ENCODE measurements around the gene ME3.

The ME3 gene

GRCh38 chr11:86508604-86509587 is 163.5 kb downstream of the ME3 start:
- no peaks in the 10 kb centered on the region for H3K9me3 Mint-ChIP-seq
- DNase-seq = no peak
- H3K4me3 Mint-ChIP-seq = no peak overlapping the region
- peaks cover 3% of the 10 kb centered on the region for H3K36me3 Mint-ChIP-seq (ENCODE audit: insufficient read depth)
- H3K4me1 Mint-ChIP-seq (ENCODE audit: low read depth in 2 of 2) = peaks cover 1 to 10% of the 10 kb centered on the region in 2 donors
- ATAC-seq (replicated peaks) = no peak
- H3K27ac Mint-ChIP-seq = no peak overlapping the region
- no peaks in the 10 kb centered on the region for H3K27me3 Mint-ChIP-seq

GRCh38 chr11:86507249-86507845 is 165.1 kb downstream of the ME3 start:
- Mint-ChIP-seq H3K4me3 (no peak overlapping the region), H3K27ac (no peak overlapping the region), H3K9me3 (no peaks in the 10 kb centered on the region), H3K4me1 (ENCODE audit: low read depth in 2 of 2) (peaks cover 0 to 6% of the 10 kb centered on the region in 2 donors), H3K27me3 (no peaks in the 10 kb centered on the region), H3K36me3 (ENCODE audit: insufficient read depth) (peaks cover 4% of the 10 kb centered on the region)
- ATAC-seq (replicated peaks) (no peak), DNase-seq (no peak)

DNA sequence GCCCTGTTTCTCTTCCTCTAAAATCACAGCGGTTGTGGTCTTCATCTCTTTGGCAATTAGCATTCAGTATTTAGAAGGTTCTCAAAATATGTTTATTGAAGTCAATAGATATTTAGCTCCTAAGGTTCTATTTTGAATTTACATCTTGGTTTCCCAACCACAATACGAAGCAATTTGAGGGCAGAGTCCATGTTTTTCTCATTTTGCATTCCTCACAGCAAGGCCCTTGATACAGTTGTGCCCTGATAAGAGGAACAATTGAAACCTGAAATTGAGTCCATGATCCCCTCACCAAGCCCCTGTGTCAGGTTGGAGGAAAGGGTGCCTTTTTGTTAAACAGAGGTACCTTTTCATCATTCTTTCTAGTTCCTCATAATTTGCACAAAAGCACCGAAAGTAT is 166.2 kb downstream of the ME3 start:
- no peak overlapping the region for H3K4me3 Mint-ChIP-seq
- ATAC-seq (replicated peaks) (no peak), DNase-seq (no peak)
- H3K4me1 Mint-ChIP-seq (ENCODE audit: low read depth in 2 of 2) = peaks cover 0 to 6% of the 10 kb centered on the region in 2 donors
- no peaks in the 10 kb centered on the region for H3K27me3 Mint-ChIP-seq
- H3K27ac Mint-ChIP-seq = no peak overlapping the region
- peaks cover 4% of the 10 kb centered on the region for H3K36me3 Mint-ChIP-seq (ENCODE audit: insufficient read depth)
- no peaks in the 10 kb centered on the region for H3K9me3 Mint-ChIP-seq

DNA sequence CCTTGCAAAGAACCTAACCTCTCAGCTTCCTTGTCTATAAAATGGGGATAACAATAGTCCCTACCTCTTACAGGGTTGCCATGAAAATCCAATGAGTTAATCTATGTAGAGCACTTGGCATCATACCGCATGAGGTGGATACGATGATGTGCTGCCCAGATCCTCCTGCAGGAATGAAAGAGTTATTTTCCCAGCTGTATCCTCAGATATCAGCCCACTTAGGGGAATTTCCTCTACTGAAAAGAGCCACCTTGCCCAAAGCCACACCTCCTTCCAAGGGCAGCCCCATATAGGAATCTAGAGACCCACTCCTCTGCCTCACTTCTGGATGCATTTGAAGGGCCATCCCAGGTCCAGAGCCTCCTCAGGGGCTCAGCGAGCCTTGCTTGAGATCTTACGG is 169.3 kb downstream of the ME3 start:
- H3K36me3 Mint-ChIP-seq (ENCODE audit: insufficient read depth) = peaks cover 4% of the 10 kb centered on the region
- H3K27me3 Mint-ChIP-seq = peaks cover 0 to 7% of the 10 kb centered on the region in 2 donors
- no peak overlapping the region for H3K4me3 Mint-ChIP-seq
- DNase-seq (no peak), ATAC-seq (replicated peaks) (no peak)
- no peak overlapping the region for H3K27ac Mint-ChIP-seq
- no peaks in the 10 kb centered on the region for H3K9me3 Mint-ChIP-seq
- H3K4me1 Mint-ChIP-seq (ENCODE audit: low read depth in 2 of 2) = peaks cover 6 to 7% of the 10 kb centered on the region in 2 donors

GRCh38 chr11:86502137-86502642 is 170.2 kb downstream of the ME3 start:
- H3K4me1 Mint-ChIP-seq (ENCODE audit: low read depth in 2 of 2) = peaks cover 7% of the 10 kb centered on the region in 2 donors
- H3K9me3 Mint-ChIP-seq = no peaks in the 10 kb centered on the region
- H3K27ac Mint-ChIP-seq = no peak overlapping the region
- DNase-seq (no peak), ATAC-seq (replicated peaks) (no peak)
- peaks cover 0 to 7% of the 10 kb centered on the region in 2 donors for H3K27me3 Mint-ChIP-seq
- peaks cover 4% of the 10 kb centered on the region for H3K36me3 Mint-ChIP-seq (ENCODE audit: insufficient read depth)
- no peak overlapping the region for H3K4me3 Mint-ChIP-seq

DNA sequence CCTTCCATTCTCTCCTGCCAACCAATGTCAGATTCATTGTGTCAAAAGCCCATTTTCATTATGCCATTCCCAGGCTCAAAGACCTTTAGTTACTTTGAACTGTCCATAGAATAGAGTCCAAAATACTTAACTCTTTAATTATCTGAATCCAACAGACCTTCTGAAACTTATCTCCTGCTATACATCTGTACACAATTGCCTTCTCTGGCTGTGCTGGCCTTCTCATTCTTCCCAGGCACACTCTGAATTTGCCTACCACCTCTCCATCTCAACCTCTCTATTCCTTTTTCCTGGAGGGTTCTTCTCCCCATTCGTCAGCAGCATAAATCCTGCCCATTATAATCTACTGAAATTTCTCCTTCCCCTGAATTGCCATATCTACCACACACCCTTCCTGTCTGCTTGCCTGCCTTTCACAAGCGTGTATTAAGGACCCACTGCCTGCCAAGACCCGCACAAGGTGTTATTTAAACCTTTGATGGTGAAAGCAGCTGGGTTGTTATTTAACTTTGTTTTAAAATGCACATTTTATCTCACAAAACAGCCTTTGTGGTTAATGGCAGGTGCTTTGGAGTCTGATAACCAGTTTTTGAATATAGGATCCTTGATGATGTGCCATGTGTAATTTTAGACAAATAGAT is 171.8 kb downstream of the ME3 start:
- H3K9me3 Mint-ChIP-seq = no peaks in the 10 kb centered on the region
- peaks cover 4% of the 10 kb centered on the region for H3K36me3 Mint-ChIP-seq (ENCODE audit: insufficient read depth)
- peaks cover 0 to 7% of the 10 kb centered on the region in 2 donors for H3K27me3 Mint-ChIP-seq
- H3K4me1 Mint-ChIP-seq (ENCODE audit: low read depth in 2 of 2) = peaks cover 7% of the 10 kb centered on the region in 2 donors
- H3K27ac Mint-ChIP-seq = no peak overlapping the region
- DNase-seq = no peak
- no peak overlapping the region for H3K4me3 Mint-ChIP-seq
- no peak for ATAC-seq (replicated peaks)

DNA sequence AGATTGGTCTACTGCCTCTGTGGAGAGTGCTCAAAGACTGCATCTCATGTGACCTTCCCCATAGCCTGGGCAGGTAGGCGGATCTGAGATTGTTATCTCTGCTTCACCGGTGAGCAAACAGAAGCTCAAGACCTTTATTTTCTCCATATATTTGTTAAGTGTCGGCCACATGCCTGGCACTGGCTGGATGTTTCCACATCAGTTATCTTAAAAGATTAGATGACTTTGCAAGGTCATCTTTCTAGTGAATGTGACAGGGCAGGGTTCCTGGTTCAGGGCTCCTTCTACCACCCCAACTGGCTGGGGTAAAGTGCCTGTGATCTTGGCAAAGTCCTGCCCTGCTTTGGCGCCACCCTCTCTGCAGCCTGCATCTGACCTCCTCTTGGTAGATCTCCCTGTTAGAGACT is 172.7 kb downstream of the ME3 start:
- Mint-ChIP-seq H3K4me1 (ENCODE audit: low read depth in 2 of 2) (peaks cover 7% of the 10 kb centered on the region in 2 donors), H3K27ac (no peak overlapping the region), H3K4me3 (no peak overlapping the region), H3K9me3 (no peaks in the 10 kb centered on the region), H3K27me3 (peaks cover 0 to 7% of the 10 kb centered on the region in 2 donors), H3K36me3 (ENCODE audit: insufficient read depth) (peaks cover 4% of the 10 kb centered on the region)
- DNase-seq (no peak), ATAC-seq (replicated peaks) (no peak)

DNA sequence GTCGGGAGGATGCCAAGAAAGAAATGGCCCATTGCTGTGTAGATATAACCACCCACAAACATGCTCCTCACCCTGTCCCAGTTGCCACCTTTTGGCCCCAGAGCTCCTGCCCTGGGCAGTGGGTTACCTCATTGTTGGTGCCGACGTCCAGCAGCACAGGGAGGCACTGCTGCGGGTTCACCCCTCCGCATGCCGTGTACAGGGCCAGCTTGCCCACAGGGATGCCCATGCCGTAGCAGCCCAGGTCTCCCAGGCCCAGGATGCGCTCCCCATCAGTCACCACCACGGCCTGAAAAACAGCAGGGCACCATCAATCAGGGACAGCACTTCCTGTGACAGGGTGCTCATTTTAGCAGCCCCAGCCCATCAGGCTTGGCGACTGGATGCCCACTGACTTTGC is 174.6 kb downstream of the ME3 start:
- H3K27me3 Mint-ChIP-seq = peaks cover 0 to 7% of the 10 kb centered on the region in 2 donors
- no peaks in the 10 kb centered on the region for H3K36me3 Mint-ChIP-seq (ENCODE audit: insufficient read depth)
- H3K4me3 Mint-ChIP-seq = no peak overlapping the region
- H3K4me1 Mint-ChIP-seq (ENCODE audit: low read depth in 2 of 2) = peaks cover 1 to 7% of the 10 kb centered on the region in 2 donors
- DNase-seq (no peak), ATAC-seq (replicated peaks) (no peak)
- H3K27ac Mint-ChIP-seq = no peak overlapping the region
- H3K9me3 Mint-ChIP-seq = no peaks in the 10 kb centered on the region

- DNase-seq (no peak), ATAC-seq (replicated peaks) (no peak)
- H3K27ac Mint-ChIP-seq = no peak overlapping the region
- peaks cover 0 to 7% of the 10 kb centered on the region in 2 donors for H3K27me3 Mint-ChIP-seq
- no peak overlapping the region for H3K4me3 Mint-ChIP-seq
- H3K9me3 Mint-ChIP-seq = no peaks in the 10 kb centered on the region
- H3K4me1 Mint-ChIP-seq (ENCODE audit: low read depth in 2 of 2) = peaks cover 1 to 7% of the 10 kb centered on the region in 2 donors
- no peaks in the 10 kb centered on the region for H3K36me3 Mint-ChIP-seq (ENCODE audit: insufficient read depth)
Observed at GRCh38 chr11:86497310-86497709, 175.1 kb downstream of the ME3 start.

GRCh38 chr11:86495351-86495750 is 177.1 kb downstream of the ME3 start:
- no peaks in the 10 kb centered on the region for H3K9me3 Mint-ChIP-seq
- ATAC-seq (replicated peaks) (no peak), DNase-seq (no peak)
- no peaks in the 10 kb centered on the region for H3K36me3 Mint-ChIP-seq (ENCODE audit: insufficient read depth)
- H3K27ac Mint-ChIP-seq = no peak overlapping the region
- H3K4me3 Mint-ChIP-seq = no peak overlapping the region
- H3K4me1 Mint-ChIP-seq (ENCODE audit: low read depth in 2 of 2) = peaks cover 3 to 7% of the 10 kb centered on the region in 2 donors
- H3K27me3 Mint-ChIP-seq = peaks cover 0 to 7% of the 10 kb centered on the region in 2 donors

- H3K9me3 Mint-ChIP-seq = no peaks in the 10 kb centered on the region
- H3K27ac Mint-ChIP-seq = no peak overlapping the region
- peaks cover 2 to 7% of the 10 kb centered on the region in 2 donors for H3K4me1 Mint-ChIP-seq (ENCODE audit: low read depth in 2 of 2)
- no peaks in the 10 kb centered on the region for H3K36me3 Mint-ChIP-seq (ENCODE audit: insufficient read depth)
- no peak overlapping the region for H3K4me3 Mint-ChIP-seq
- ATAC-seq (replicated peaks) = no peak
- H3K27me3 Mint-ChIP-seq = no peaks in the 10 kb centered on the region
- no peak for DNase-seq
Observed at GRCh38 chr11:86492370-86493010, 179.9 kb downstream of the ME3 start.

DNA sequence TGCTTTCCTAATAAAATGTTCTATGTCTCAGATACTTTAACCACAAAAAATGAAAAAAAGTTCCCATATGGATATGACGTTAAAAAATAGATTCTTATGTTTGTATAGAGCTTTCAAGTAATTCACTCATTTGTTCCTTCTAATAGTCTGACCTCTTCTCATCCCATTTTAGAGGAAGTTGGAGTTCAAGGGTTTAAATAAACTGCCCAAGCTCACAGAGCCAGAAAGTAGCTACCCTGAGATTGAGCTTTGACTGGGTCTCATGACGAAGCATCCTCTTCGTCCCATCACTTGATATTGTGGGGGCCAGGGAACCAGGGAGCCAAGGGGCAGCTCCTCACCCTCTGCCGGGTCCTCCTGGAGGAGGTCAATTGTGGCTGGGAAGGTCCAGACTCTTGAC is 181.4 kb downstream of the ME3 start:
- H3K36me3 Mint-ChIP-seq (ENCODE audit: insufficient read depth) = peaks cover 3% of the 10 kb centered on the region
- ATAC-seq (replicated peaks) (no peak), DNase-seq (no peak)
- no peaks in the 10 kb centered on the region for H3K27me3 Mint-ChIP-seq
- H3K4me1 Mint-ChIP-seq (ENCODE audit: low read depth in 2 of 2) = peaks cover 12 to 20% of the 10 kb centered on the region in 2 donors
- H3K27ac Mint-ChIP-seq = no peak overlapping the region
- no peaks in the 10 kb centered on the region for H3K9me3 Mint-ChIP-seq
- no peak overlapping the region for H3K4me3 Mint-ChIP-seq

DNA sequence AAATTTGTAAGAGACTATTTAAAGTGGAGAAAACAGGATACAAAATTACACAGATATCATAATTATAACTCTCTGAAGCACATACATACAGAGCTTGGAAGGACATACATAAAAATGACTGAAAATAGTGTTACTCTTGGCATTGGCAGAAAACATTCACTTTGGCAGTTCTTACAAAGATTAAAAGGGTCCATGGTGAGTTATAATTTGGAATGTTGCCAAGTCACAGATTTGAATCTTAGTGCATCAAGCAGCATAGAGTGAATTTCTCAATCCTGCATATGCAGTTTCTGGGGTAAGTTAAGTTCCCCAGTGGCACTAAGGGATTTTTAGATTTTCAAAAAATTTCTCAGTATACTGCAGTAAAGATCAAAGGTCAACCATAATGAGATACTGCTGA is 181.8 kb downstream of the ME3 start:
- DNase-seq (no peak), ATAC-seq (replicated peaks) (no peak)
- H3K27me3 Mint-ChIP-seq = no peaks in the 10 kb centered on the region
- H3K4me3 Mint-ChIP-seq = no peak overlapping the region
- H3K36me3 Mint-ChIP-seq (ENCODE audit: insufficient read depth) = peaks cover 3% of the 10 kb centered on the region
- H3K4me1 Mint-ChIP-seq (ENCODE audit: low read depth in 2 of 2) = peaks cover 15 to 25% of the 10 kb centered on the region in 2 donors
- no peak overlapping the region for H3K27ac Mint-ChIP-seq
- H3K9me3 Mint-ChIP-seq = no peaks in the 10 kb centered on the region
